WTC11 (cell line): ENCODE measurements around the gene FHIP1A. TPM values are rescaled to one million over a fixed set of nuclear protein-coding genes. Genes with fewer than 3 reads are reported as not detected.

Experiments
- ATAC-seq: fragments of 200-7000 bp; cut with Tn5 transposase; 2 replicates; pipeline ENCODE4 v1.10.0; 2021; ENCODE audit warnings: mild to moderate bottlenecking, moderate library complexity
- CTCF ChIA-PET: fragments of 300-600 bp; sonication (Branson Sonifier 250); formaldehyde crosslinking; loops from one replicate; lab custom pipeline; 2021; ENCODE audit warnings: antibody characterized with exemption; lab: Charles Lee
- POLR2A ChIA-PET: fragments of 350-600 bp; sonication (Branson Sonifier 250); formaldehyde crosslinking; loops from one replicate; lab custom pipeline; 2021; ENCODE audit warnings: antibody characterized with exemption; lab: Charles Lee
- DNase-seq: peaks from one replicate; pipeline ENCODE4 v3.0.0; 2021; ENCODE audit warnings: low spot score
- H3K27ac Mint-ChIP-seq: 2 replicates; pipeline ENCODE4 v1.8.0; 2021; ENCODE audit warnings: mixed read lengths
- H3K27me3 Mint-ChIP-seq: 2 replicates; pipeline ENCODE4 v1.8.0; 2021; ENCODE audit warnings: low read depth, mild to moderate bottlenecking, moderate library complexity, mixed read lengths
- H3K36me3 Mint-ChIP-seq: 2 replicates; pipeline ENCODE4 v1.8.0; 2021; ENCODE audit warnings: mixed read lengths
- H3K4me1 Mint-ChIP-seq: 2 replicates; pipeline ENCODE4 v1.8.0; 2022; ENCODE audit warnings: mixed read lengths
- H3K4me3 Mint-ChIP-seq: 2 replicates; pipeline ENCODE4 v1.8.0; 2021; ENCODE audit warnings: mild to moderate bottlenecking, moderate library complexity, mixed read lengths
- H3K9me3 Mint-ChIP-seq: 2 replicates; pipeline ENCODE4 v1.8.0; 2021; ENCODE audit warnings: mixed read lengths
- ARID4B ChIP-seq: sonication (generic); formaldehyde crosslinking; IDR thresholded peaks from 2 replicates; pipeline ENCODE4 v1.8.0; 2023; ENCODE audit warnings: missing genetic modification reagents, mild to moderate bottlenecking, borderline replicate concordance
- CREB1 ChIP-seq: sonication (generic); formaldehyde crosslinking; IDR thresholded peaks from 2 replicates; pipeline ENCODE4 v1.8.0; 2023; ENCODE audit warnings: mild to moderate bottlenecking, missing genetic modification reagents
- ELF4 ChIP-seq: sonication (generic); formaldehyde crosslinking; IDR thresholded peaks from 2 replicates; pipeline ENCODE4 v1.8.1; 2022; ENCODE audit warnings: low read depth, mild to moderate bottlenecking, moderate library complexity, missing genetic modification reagents
- ESRRA ChIP-seq: sonication (generic); formaldehyde crosslinking; IDR thresholded peaks from 2 replicates; pipeline ENCODE4 v1.8.1; 2022; ENCODE audit warnings: mild to moderate bottlenecking, missing genetic modification reagents, borderline replicate concordance
- ETV6 ChIP-seq: sonication (generic); formaldehyde crosslinking; IDR thresholded peaks from 2 replicates; pipeline ENCODE4 v1.8.1; 2022; ENCODE audit warnings: mild to moderate bottlenecking, missing genetic modification reagents
- GTF2I ChIP-seq: fragments of 250-450 bp; sonication (Bioruptor Pico); conservative IDR thresholded peaks from 2 replicates; pipeline ENCODE4 v1.4.0; 2021; ENCODE audit warnings: mild to moderate bottlenecking
- PRDM15 ChIP-seq: sonication (generic); formaldehyde crosslinking; IDR thresholded peaks from 2 replicates; pipeline ENCODE4 v1.8.0; 2022; ENCODE audit warnings: missing genetic modification reagents
- TP53 ChIP-seq: sonication (generic); formaldehyde crosslinking; IDR thresholded peaks from 2 replicates; pipeline ENCODE4 v1.8.1; 2023; ENCODE audit warnings: mild to moderate bottlenecking, missing genetic modification reagents
- ZNF121 ChIP-seq: sonication (generic); formaldehyde crosslinking; IDR thresholded peaks from 2 replicates; pipeline ENCODE4 v1.8.0; 2023; ENCODE audit warnings: missing genetic modification reagents
- ZNF232 ChIP-seq: sonication (generic); formaldehyde crosslinking; IDR thresholded peaks from 2 replicates; pipeline ENCODE4 v1.8.0; 2022; ENCODE audit warnings: mild to moderate bottlenecking, missing genetic modification reagents
- ZNF263 ChIP-seq: sonication (generic); formaldehyde crosslinking; IDR thresholded peaks from 2 replicates; pipeline ENCODE4 v1.8.1; 2022; ENCODE audit warnings: low read depth, mild to moderate bottlenecking, moderate library complexity, missing genetic modification reagents
- ZNF396 ChIP-seq: fragments of 250-450 bp; sonication (Bioruptor Pico); IDR thresholded peaks from 2 replicates; pipeline ENCODE4 v1.8.0; 2021; ENCODE audit warnings: mild to moderate bottlenecking, moderate library complexity, borderline replicate concordance
- ZNF425 ChIP-seq: fragments of 250-450 bp; sonication (Bioruptor Pico); conservative IDR thresholded peaks from 2 replicates; pipeline ENCODE4 v1.9.0; 2021; ENCODE audit warnings: mild to moderate bottlenecking
- ZNF671 ChIP-seq: fragments of 250-450 bp; sonication (Bioruptor Pico); IDR thresholded peaks from 2 replicates; pipeline ENCODE4 v1.8.0; 2021; ENCODE audit warnings: mild to moderate bottlenecking
- total RNA-seq: library from RNA; stranded (reverse); gene quantifications from 3 replicates; pipeline ENCODE4 v1.2.3, GENCODE V29; 2021
- TF ChIP-seq, protein P1 (sequence below): sonication (generic); formaldehyde crosslinking; IDR thresholded peaks from 2 replicates; pipeline ENCODE4 v1.8.1; 2022; ENCODE audit warnings: low read depth, mild to moderate bottlenecking, moderate library complexity, missing genetic modification reagents, borderline replicate concordance
- TF ChIP-seq, protein P2 (sequence below): sonication (generic); formaldehyde crosslinking; IDR thresholded peaks from 2 replicates; pipeline ENCODE4 v1.8.1; 2022; ENCODE audit warnings: missing genetic modification reagents, borderline replicate concordance
- TF ChIP-seq, protein P3 (sequence below): sonication (generic); formaldehyde crosslinking; IDR thresholded peaks from 2 replicates; pipeline ENCODE4 v1.8.1; 2023; ENCODE audit warnings: mild to moderate bottlenecking, missing genetic modification reagents, moderate library complexity
- TF ChIP-seq, protein P4 (sequence below): sonication (generic); formaldehyde crosslinking; IDR thresholded peaks from 2 replicates; pipeline ENCODE4 v1.8.1; 2022; ENCODE audit warnings: mild to moderate bottlenecking, moderate library complexity, missing genetic modification reagents

FHIP1A gene
- total RNA-seq, 1 experiment from 2014 or later: 68.6 TPM

DNA sequence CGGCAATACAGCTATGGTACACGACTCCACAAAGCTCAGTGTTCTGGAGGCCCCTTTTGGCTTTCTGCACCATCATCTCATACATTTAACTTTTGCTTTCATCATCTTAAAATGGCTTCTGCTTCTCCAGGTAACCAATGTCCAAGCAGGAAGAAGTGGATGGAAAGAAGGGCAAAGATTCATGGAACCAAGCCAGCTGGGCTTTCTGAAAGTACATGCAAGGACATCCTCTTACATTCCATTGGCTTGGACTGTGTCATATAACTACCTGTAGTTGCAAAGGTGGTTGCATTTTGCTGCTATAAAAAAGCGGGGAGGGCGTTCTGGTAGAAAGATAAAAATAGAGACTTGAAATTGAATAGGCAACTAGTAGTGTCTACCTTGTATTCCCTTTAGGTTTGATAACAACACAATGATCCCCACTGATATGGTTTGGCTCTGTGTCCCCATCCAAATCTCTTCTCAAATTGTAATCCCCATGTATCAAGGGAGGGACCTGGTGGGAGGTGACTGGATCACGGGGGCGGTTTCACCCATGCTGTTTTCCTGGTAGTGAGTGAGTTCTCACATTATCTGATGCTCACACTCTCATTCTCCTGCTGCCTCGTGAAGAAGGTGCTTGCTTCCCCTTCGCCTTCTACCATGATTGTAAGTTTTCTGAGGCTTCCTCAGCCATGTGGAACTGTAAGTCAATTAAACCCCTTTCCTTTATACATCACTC is 6.7 kb upstream of the FHIP1A start:
- H3K27ac Mint-ChIP-seq: no peak overlapping the region
- peaks cover 8% of the 10 kb centered on the region for H3K36me3 Mint-ChIP-seq
- ChIA-PET CTCF (no interaction called here), POLR2A (no interaction called here)
- peaks cover 17% of the 10 kb centered on the region for H3K9me3 Mint-ChIP-seq
- peaks cover 10% of the 10 kb centered on the region for H3K4me1 Mint-ChIP-seq
- H3K27me3 Mint-ChIP-seq: no peaks in the 10 kb centered on the region
- TF ChIP-seq, protein P1, sequence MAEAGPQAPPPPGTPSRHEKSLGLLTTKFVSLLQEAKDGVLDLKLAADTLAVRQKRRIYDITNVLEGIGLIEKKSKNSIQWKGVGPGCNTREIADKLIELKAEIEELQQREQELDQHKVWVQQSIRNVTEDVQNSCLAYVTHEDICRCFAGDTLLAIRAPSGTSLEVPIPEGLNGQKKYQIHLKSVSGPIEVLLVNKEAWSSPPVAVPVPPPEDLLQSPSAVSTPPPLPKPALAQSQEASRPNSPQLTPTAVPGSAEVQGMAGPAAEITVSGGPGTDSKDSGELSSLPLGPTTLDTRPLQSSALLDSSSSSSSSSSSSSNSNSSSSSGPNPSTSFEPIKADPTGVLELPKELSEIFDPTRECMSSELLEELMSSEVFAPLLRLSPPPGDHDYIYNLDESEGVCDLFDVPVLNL (CRISPR knock-in tag): no peak
- no peak for TF ChIP-seq ZNF425 (CRISPR knock-in tag)
- no peak for TF ChIP-seq ZNF263 (CRISPR knock-in tag)
- TF ChIP-seq TP53 (CRISPR knock-in tag): no peak
- no peak for TF ChIP-seq CREB1
- TF ChIP-seq ELF4 (CRISPR knock-in tag): no peak
- TF ChIP-seq ETV6 (CRISPR knock-in tag): no peak
- no peak for TF ChIP-seq ZNF232 (CRISPR knock-in tag)
- TF ChIP-seq PRDM15 (CRISPR knock-in tag): no peak
- TF ChIP-seq ESRRA (CRISPR knock-in tag): no peak
- no peak overlapping the region for H3K4me3 Mint-ChIP-seq
- no peak for DNase-seq
- ATAC-seq: no peak

DNA sequence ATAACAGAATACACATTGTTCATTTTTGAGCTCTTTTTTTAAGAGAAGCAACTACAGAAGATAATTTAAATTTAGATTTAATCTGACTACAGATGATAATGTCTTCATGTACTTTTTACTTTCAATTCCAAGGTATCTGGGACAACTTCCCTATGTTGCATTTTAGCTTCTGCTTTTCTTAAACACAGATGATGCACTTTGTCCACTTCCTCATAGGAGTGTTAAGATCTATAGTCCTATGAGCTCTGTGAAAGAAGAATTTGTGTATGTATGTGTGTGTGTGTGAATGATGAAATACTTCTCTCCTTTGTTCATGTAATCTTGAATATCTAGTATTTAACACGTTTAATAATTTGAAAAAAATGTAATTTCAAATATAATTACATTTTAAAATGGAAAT is 5.3 kb upstream of the FHIP1A start:
- no peaks in the 10 kb centered on the region for H3K27me3 Mint-ChIP-seq
- H3K36me3 Mint-ChIP-seq: peaks cover 8% of the 10 kb centered on the region
- CTCF ChIA-PET: interaction anchor here (0.6 kb wide), 1 partner anchor 40 kb away, joined by 4 read pairs; no protein-coding TSS in a partner anchor
- no peak overlapping the region for H3K4me3 Mint-ChIP-seq
- H3K27ac Mint-ChIP-seq: no peak overlapping the region
- POLR2A ChIA-PET: no interaction called here
- no peak for DNase-seq
- peaks cover 18% of the 10 kb centered on the region for H3K4me1 Mint-ChIP-seq
- no peak for ATAC-seq
- no peak for TF ChIP-seq ARID4B
- TF ChIP-seq, protein P2, sequence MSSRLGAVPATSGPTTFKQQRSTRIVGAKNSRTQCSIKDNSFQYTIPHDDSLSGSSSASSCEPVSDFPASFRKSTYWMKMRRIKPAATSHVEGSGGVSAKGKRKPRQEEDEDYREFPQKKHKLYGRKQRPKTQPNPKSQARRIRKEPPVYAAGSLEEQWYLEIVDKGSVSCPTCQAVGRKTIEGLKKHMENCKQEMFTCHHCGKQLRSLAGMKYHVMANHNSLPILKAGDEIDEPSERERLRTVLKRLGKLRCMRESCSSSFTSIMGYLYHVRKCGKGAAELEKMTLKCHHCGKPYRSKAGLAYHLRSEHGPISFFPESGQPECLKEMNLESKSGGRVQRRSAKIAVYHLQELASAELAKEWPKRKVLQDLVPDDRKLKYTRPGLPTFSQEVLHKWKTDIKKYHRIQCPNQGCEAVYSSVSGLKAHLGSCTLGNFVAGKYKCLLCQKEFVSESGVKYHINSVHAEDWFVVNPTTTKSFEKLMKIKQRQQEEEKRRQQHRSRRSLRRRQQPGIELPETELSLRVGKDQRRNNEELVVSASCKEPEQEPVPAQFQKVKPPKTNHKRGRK (CRISPR knock-in tag): no peak
- TF ChIP-seq ESRRA (CRISPR knock-in tag): no peak
- no peak for TF ChIP-seq ZNF671 (CRISPR knock-in tag)
- TF ChIP-seq ZNF396 (CRISPR knock-in tag): no peak
- no peak for TF ChIP-seq ELF4 (CRISPR knock-in tag)
- no peak for TF ChIP-seq GTF2I
- no peak for TF ChIP-seq ZNF121 (CRISPR knock-in tag)
- TF ChIP-seq, protein P3, sequence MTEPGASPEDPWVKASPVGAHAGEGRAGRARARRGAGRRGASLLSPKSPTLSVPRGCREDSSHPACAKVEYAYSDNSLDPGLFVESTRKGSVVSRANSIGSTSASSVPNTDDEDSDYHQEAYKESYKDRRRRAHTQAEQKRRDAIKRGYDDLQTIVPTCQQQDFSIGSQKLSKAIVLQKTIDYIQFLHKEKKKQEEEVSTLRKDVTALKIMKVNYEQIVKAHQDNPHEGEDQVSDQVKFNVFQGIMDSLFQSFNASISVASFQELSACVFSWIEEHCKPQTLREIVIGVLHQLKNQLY (CRISPR knock-in tag): no peak
- TF ChIP-seq, protein P4, sequence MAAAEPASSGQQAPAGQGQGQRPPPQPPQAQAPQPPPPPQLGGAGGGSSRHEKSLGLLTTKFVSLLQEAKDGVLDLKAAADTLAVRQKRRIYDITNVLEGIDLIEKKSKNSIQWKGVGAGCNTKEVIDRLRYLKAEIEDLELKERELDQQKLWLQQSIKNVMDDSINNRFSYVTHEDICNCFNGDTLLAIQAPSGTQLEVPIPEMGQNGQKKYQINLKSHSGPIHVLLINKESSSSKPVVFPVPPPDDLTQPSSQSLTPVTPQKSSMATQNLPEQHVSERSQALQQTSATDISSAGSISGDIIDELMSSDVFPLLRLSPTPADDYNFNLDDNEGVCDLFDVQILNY (CRISPR knock-in tag): no peak
- TF ChIP-seq, all 79 proteins: peak for 0
- peaks cover 14% of the 10 kb centered on the region for H3K9me3 Mint-ChIP-seq
